Measurements from ENCODE around the gene DTX1. TPM values are rescaled to one million over a fixed set of nuclear protein-coding genes. Genes with fewer than 3 reads are reported as not detected.

Gene DTX1
- 1 to 10 TPM; 2.9 to 4.9 TPM for total RNA-seq
- polyA plus RNA-seq = 1 to 10 TPM; 1.3 to 1.6 TPM
- long read RNA-seq, donor 1 = 0 reads
- long read RNA-seq, donor 2 = 0 reads
- long read RNA-seq, donor 3, partial matches to known transcripts = 0 of 1 reads
- long read RNA-seq, donor 3, other reads (novel, unspliced or antisense) = 0 of 1 reads
- long read RNA-seq, donor 4 = 0 reads
- long read RNA-seq, donor 5, partial matches to known transcripts = 0 of 1 reads
- long read RNA-seq, donor 5, other reads (novel, unspliced or antisense) = 0 of 1 reads

DNA sequence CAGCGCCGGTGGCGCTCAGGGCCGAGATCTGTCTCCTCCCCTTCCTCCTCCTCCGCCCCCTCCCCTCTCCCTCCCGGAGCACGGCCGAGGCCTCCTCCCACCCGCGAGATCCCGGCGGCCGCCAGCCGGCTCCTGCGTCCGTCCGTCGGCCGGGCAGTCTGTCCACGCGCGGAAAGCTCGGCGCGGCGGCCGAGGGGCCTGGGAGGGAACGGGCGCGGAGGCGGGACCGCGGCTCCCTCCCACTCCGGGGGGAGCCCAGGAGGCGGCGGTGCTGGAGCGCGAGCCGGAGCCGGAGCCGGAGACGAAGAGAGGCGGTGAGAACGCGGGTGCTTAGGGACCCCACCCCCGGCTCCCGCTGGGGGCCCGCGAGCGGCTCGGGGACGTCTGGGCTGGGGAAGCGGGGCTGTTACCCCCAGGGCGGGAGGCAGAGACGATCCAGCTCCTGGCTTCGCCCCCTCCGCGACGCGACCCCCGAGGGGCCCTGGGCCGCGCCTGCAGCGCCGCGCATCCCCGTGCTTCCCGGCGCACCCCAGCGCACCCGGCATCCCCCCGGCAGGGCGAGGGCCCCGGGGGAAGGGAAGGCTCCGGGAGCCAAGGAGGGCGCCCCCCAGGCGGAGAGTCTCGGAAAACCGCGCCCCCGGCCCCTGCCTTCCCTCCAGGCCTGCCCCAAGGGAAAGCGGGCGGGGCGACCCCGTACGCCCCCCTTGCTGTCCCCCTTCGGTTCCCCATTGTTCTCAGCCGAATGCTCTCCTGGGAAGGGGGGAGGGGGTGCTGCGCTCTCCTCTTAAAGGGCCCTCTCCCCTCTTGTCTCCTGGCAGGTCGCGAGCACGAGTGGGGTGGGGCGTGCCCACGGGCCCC is at the start of gene DTX1:
TSS of gene DTX1 (plus strand) at position 100 of the 858 bp plus-strand sequence. CDS start 1,463 bp downstream, outside the sequence.
- Histone ChIP-seq H3K27me3 (ENCODE audit: control insufficient read depth in 3 of 3, insufficient read depth in 3 of 3, low read length in 2 of 3) (peaks cover 5 to 31% (median 19%) of the 10 kb centered on the region in 3 donors), H3K9ac (ENCODE audit: insufficient read depth in 1 of 2, low read length in 2 of 2) (no peak within 1 kb of the TSS), H3K9me3 (ENCODE audit: control insufficient read depth in 4 of 4, insufficient read depth in 3 of 4, low read length in 3 of 4) (peaks cover 0 to 6% (median 0%) of the 10 kb centered on the region in 4 donors), H3K4me1 (ENCODE audit: control insufficient read depth in 5 of 5, insufficient read depth in 5 of 5, low read length in 5 of 5) (peaks cover 0 to 4% (median 0%) of the 10 kb centered on the region in 5 donors), H3K27ac (ENCODE audit: low read depth in 1 of 2, low read length in 1 of 2) (no peak within 1 kb of the TSS), H3K4me3 (peak within 1 kb of the TSS; percentile 20), H3K36me3 (ENCODE audit: control insufficient read depth in 4 of 4, insufficient read depth in 4 of 4, low read length in 4 of 4) (no peaks in the 10 kb centered on the region)
- peak in 2 of 3 donors; percentile 20 to 31 for DNase-seq
- no peak for ATAC-seq (ENCODE audit: insufficient read depth, low FRiP score)
- TF ChIP-seq, protein P1, sequence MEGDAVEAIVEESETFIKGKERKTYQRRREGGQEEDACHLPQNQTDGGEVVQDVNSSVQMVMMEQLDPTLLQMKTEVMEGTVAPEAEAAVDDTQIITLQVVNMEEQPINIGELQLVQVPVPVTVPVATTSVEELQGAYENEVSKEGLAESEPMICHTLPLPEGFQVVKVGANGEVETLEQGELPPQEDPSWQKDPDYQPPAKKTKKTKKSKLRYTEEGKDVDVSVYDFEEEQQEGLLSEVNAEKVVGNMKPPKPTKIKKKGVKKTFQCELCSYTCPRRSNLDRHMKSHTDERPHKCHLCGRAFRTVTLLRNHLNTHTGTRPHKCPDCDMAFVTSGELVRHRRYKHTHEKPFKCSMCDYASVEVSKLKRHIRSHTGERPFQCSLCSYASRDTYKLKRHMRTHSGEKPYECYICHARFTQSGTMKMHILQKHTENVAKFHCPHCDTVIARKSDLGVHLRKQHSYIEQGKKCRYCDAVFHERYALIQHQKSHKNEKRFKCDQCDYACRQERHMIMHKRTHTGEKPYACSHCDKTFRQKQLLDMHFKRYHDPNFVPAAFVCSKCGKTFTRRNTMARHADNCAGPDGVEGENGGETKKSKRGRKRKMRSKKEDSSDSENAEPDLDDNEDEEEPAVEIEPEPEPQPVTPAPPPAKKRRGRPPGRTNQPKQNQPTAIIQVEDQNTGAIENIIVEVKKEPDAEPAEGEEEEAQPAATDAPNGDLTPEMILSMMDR (IDR thresholded peaks at IDR 0.05; ENCODE audit: control extremely low read depth, extremely low read depth) = no peak
- WGBS, 2 donors = 1 to 2% methylated on average over 50 to 93 of the region's 94 CpGs

DNA sequence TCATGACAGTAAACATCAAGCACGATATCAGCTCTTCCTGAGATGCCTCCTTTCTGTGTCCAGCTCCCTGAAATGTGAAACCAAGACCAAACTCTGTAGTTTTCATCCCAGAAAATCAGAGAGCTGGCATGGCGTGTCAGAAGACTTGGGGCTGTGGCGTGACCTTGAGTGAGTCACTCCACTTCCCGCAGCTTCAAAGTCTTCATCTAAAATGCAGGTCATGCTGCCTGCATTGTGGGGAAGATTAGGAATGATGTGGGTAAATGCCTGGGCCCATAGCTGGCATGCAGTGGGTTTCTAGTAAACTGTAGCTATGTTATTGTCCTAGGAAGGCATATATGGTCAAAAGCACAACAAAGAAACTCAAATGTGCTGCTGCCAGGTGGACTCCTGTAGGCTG is 49.4 kb upstream of the DTX1 start:
- Histone ChIP-seq H3K4me3 (no peak overlapping the region), H3K36me3 (ENCODE audit: control insufficient read depth in 4 of 4, insufficient read depth in 4 of 4, low read length in 4 of 4) (peaks cover 0 to 44% (median 6%) of the 10 kb centered on the region in 4 donors), H3K4me1 (ENCODE audit: control insufficient read depth in 5 of 5, insufficient read depth in 5 of 5, low read length in 5 of 5) (peaks cover 0 to 1% (median 0%) of the 10 kb centered on the region in 5 donors), H3K9me3 (ENCODE audit: control insufficient read depth in 4 of 4, insufficient read depth in 3 of 4, low read length in 3 of 4) (peaks cover 0 to 2% (median 0%) of the 10 kb centered on the region in 4 donors), H3K27ac (ENCODE audit: low read depth in 1 of 2, low read length in 1 of 2) (no peak overlapping the region), H3K9ac (ENCODE audit: insufficient read depth in 1 of 2, low read length in 2 of 2) (no peak overlapping the region), H3K27me3 (ENCODE audit: control insufficient read depth in 3 of 3, insufficient read depth in 3 of 3, low read length in 2 of 3) (peaks cover 0 to 21% (median 0%) of the 10 kb centered on the region in 3 donors)
- ATAC-seq (ENCODE audit: insufficient read depth, low FRiP score) (no peak), DNase-seq (no peak)
- TF ChIP-seq, protein P1 (IDR thresholded peaks at IDR 0.05; ENCODE audit: control extremely low read depth, extremely low read depth) = no peak
- 89 to 93% methylated on average over 4 of the region's 4 CpGs for WGBS, 2 donors

GRCh38 chr12:113010701-113011100 is 45.8 kb upstream of the DTX1 start:
- peaks cover 0 to 1% (median 0%) of the 10 kb centered on the region in 5 donors for H3K4me1 ChIP-seq (ENCODE audit: control insufficient read depth in 5 of 5, insufficient read depth in 5 of 5, low read length in 5 of 5)
- no peak for ATAC-seq (ENCODE audit: insufficient read depth, low FRiP score)
- WGBS, 2 donors = 50 to 65% methylated on average over 2 of the region's 2 CpGs
- peak in 2 of 3 donors; percentile 3 to 13 for DNase-seq
- H3K27me3 ChIP-seq (ENCODE audit: control insufficient read depth in 3 of 3, insufficient read depth in 3 of 3, low read length in 2 of 3) = peaks cover 0 to 13% (median 0%) of the 10 kb centered on the region in 3 donors
- no peak overlapping the region for H3K9ac ChIP-seq (ENCODE audit: insufficient read depth in 1 of 2, low read length in 2 of 2)
- TF ChIP-seq, protein P1 (IDR thresholded peaks at IDR 0.05; ENCODE audit: control extremely low read depth, extremely low read depth) = no peak
- H3K9me3 ChIP-seq (ENCODE audit: control insufficient read depth in 4 of 4, insufficient read depth in 3 of 4, low read length in 3 of 4) = peaks cover 0 to 2% (median 0%) of the 10 kb centered on the region in 4 donors
- H3K36me3 ChIP-seq (ENCODE audit: control insufficient read depth in 4 of 4, insufficient read depth in 4 of 4, low read length in 4 of 4) = peaks cover 0 to 29% (median 6%) of the 10 kb centered on the region in 4 donors
- H3K27ac ChIP-seq (ENCODE audit: low read depth in 1 of 2, low read length in 1 of 2) = no peak overlapping the region
- no peak overlapping the region for H3K4me3 ChIP-seq

Measured in lung (tissue), 16 donors.